HL-60 (cell line): ENCODE data around the gene CD247.

Experiments used
- GABPA ChIP-seq: IDR thresholded peaks from 2 replicates; pipeline ENCODE4 v1.6.1; 2012; ENCODE audit warnings: low read depth
- POLR2AphosphoS5 ChIP-seq: IDR thresholded peaks from 2 replicates; pipeline ENCODE4 v1.6.1; 2012; ENCODE audit warnings: low read depth
- REST ChIP-seq: IDR thresholded peaks from 2 replicates; pipeline ENCODE4 v1.6.1; 2012; ENCODE audit warnings: low read depth; ENCODE audit not compliant: insufficient replicate concordance
- TF ChIP-seq, protein P1 (sequence below): IDR thresholded peaks from one replicate; pipeline ENCODE4 v1.5.1; 2011; ENCODE audit warnings: low read length, control low read depth, inconsistent platforms; ENCODE audit not compliant: insufficient read depth

DNA sequence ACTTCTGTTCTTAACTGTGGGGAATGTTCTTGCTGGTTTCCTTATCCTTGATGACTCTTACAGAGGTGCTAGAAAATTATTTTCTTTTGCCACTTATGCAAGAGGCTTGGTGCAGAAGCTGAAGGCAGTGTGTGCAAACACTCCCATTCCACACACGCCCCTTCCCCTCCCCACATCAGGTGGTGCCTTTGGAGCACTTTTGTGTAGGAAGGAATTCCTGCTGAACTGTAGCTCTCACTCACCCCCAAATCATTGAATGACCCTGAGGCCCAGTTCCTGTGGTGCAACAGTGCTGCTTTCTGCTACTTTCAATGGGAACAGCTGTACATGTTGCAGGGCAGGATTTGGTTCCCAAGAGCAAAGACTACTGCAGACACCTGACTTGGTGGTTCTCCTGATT is 101.8 kb downstream of the CD247 start:
- TF ChIP-seq, protein P1, sequence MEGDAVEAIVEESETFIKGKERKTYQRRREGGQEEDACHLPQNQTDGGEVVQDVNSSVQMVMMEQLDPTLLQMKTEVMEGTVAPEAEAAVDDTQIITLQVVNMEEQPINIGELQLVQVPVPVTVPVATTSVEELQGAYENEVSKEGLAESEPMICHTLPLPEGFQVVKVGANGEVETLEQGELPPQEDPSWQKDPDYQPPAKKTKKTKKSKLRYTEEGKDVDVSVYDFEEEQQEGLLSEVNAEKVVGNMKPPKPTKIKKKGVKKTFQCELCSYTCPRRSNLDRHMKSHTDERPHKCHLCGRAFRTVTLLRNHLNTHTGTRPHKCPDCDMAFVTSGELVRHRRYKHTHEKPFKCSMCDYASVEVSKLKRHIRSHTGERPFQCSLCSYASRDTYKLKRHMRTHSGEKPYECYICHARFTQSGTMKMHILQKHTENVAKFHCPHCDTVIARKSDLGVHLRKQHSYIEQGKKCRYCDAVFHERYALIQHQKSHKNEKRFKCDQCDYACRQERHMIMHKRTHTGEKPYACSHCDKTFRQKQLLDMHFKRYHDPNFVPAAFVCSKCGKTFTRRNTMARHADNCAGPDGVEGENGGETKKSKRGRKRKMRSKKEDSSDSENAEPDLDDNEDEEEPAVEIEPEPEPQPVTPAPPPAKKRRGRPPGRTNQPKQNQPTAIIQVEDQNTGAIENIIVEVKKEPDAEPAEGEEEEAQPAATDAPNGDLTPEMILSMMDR = no peak
- no peak for TF ChIP-seq POLR2AphosphoS5
- TF ChIP-seq REST = no peak
- no peak for TF ChIP-seq GABPA
